ENCODE measurements around the gene BCAS3.

DNA sequence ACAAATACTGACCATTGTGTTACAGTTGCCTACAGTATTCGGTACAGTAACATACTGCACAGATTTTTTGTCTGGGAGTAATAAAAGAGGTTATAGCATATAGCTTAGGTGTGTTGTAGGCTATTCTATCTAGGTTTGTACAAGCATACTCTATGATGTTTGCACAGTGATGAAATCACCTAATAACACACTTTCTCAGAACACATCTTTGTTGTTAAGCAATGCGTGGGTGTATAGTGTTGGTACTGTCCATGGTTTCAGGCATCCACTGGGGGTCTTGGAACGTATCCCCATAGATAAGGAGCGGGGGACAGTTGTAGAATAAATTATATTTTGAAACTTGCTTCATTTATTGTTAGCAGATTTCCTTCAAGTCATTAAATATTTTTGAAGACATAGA is 428.7 kb downstream of the BCAS3 start:
- TF ChIP-seq CTCF (IDR thresholded peaks at IDR 0.05; ENCODE audit: low read depth, low read length, poor library complexity, severe bottlenecking) (no peak), EZH2phosphoT487 (IDR thresholded peaks at IDR 0.05; ENCODE audit: borderline replicate concordance, low read length) (no peak)

All from DOHH2 (cell line).